ENCODE results near the gene MIPEP.

The MIPEP gene

GRCh38 chr13:23852351-23852750 lies 36.8 kb downstream of the MIPEP start:
- DNase-seq (ENCODE audit: low read depth in 1 of 2, low spot score in 1 of 2), result no peak

- no peak for DNase-seq (ENCODE audit: low read depth in 1 of 2, low spot score in 1 of 2)
These were observed 38.1 kb downstream of the MIPEP start for GRCh38 chr13:23851106-23851505.

GRCh38 chr13:23850134-23850533 lies 39.1 kb downstream of the MIPEP start:
- DNase-seq (ENCODE audit: low read depth in 1 of 2, low spot score in 1 of 2), result no peak

GRCh38 chr13:23849670-23850069 lies 39.5 kb downstream of the MIPEP start:
- DNase-seq (ENCODE audit: low read depth in 1 of 2, low spot score in 1 of 2), result no peak

- no peak for DNase-seq (ENCODE audit: low read depth in 1 of 2, low spot score in 1 of 2)
These were observed 40.5 kb downstream of the MIPEP start for GRCh38 chr13:23848646-23849141.

- no peak for DNase-seq (ENCODE audit: low read depth in 1 of 2, low spot score in 1 of 2)
These were observed 41.2 kb downstream of the MIPEP start for GRCh38 chr13:23848019-23848418.

GRCh38 chr13:23847497-23847896 lies 41.7 kb downstream of the MIPEP start:
- DNase-seq (ENCODE audit: low read depth in 1 of 2, low spot score in 1 of 2), result no peak

GRCh38 chr13:23845105-23845725 lies 44.0 kb downstream of the MIPEP start:
- no peak for DNase-seq (ENCODE audit: low read depth in 1 of 2, low spot score in 1 of 2)

- DNase-seq (ENCODE audit: low read depth in 1 of 2, low spot score in 1 of 2), result no peak
These were observed 45.1 kb downstream of the MIPEP start for GRCh38 chr13:23844132-23844531.

- no peak for DNase-seq (ENCODE audit: low read depth in 1 of 2, low spot score in 1 of 2)
These were observed 45.8 kb downstream of the MIPEP start for GRCh38 chr13:23843436-23843835.

- DNase-seq (ENCODE audit: low read depth in 1 of 2, low spot score in 1 of 2), result no peak
These were observed 46.8 kb downstream of the MIPEP start for GRCh38 chr13:23842406-23842805.

- no peak for DNase-seq (ENCODE audit: low read depth in 1 of 2, low spot score in 1 of 2)
These were observed 55.2 kb downstream of the MIPEP start for GRCh38 chr13:23833733-23834611.

- DNase-seq (ENCODE audit: low read depth in 1 of 2, low spot score in 1 of 2), result no peak
These were observed 60.3 kb downstream of the MIPEP start for GRCh38 chr13:23828866-23829265.

- no peak for DNase-seq (ENCODE audit: low read depth in 1 of 2, low spot score in 1 of 2)
These were observed 61.1 kb downstream of the MIPEP start for GRCh38 chr13:23828086-23828485.

GRCh38 chr13:23825179-23825578 lies 64.0 kb downstream of the MIPEP start:
- no peak for DNase-seq (ENCODE audit: low read depth in 1 of 2, low spot score in 1 of 2)

- DNase-seq (ENCODE audit: low read depth in 1 of 2, low spot score in 1 of 2), result no peak
These were observed 64.8 kb downstream of the MIPEP start for GRCh38 chr13:23824371-23824770.

GRCh38 chr13:23822252-23822824 lies 66.9 kb downstream of the MIPEP start:
- DNase-seq (ENCODE audit: low read depth in 1 of 2, low spot score in 1 of 2), result no peak

- DNase-seq (ENCODE audit: low read depth in 1 of 2, low spot score in 1 of 2), result no peak
These were observed 68.7 kb downstream of the MIPEP start for GRCh38 chr13:23820530-23820929.

GRCh38 chr13:23817830-23818229 lies 71.4 kb downstream of the MIPEP start:
- no peak for DNase-seq (ENCODE audit: low read depth in 1 of 2, low spot score in 1 of 2)

- DNase-seq (ENCODE audit: low read depth in 1 of 2, low spot score in 1 of 2), result no peak
These were observed 72.1 kb downstream of the MIPEP start for GRCh38 chr13:23817136-23817535.

- DNase-seq (ENCODE audit: low read depth in 1 of 2, low spot score in 1 of 2), result no peak
These were observed 75.6 kb downstream of the MIPEP start for GRCh38 chr13:23813635-23814034.
